HG03457 (cell line): ENCODE data around the gene PKD1L1.

Experiments used
- ATAC-seq: cut with Tn5 transposase; IDR thresholded peaks from one replicate; pipeline ENCODE4 v1.9.1; 2021; ENCODE audit warnings: moderate number of reproducible peaks; ENCODE audit not compliant: unreplicated experiment

PKD1L1 gene

DNA sequence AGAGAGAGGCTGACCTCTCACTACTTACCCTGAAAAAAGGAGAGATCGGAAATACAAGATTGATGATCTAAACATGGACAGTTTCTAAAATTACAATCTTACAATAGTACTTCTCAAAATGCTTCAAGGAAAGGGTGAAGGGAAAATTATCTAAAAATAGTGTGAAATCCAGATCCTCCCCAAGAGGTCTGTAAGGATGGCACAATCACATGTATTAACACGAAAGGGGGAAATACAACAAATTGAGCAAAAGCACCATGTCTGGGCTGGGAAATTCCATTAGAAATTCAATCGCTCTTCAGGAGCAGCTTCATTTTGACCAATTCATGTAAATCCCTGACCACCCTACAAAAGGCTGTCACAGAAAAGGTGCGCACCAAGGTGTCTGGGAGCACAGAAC is 67.0 kb downstream of the PKD1L1 start:
- ATAC-seq, result no peak

GRCh38 chr7:47878662-47879061 is 69.6 kb downstream of the PKD1L1 start:
- no peak for ATAC-seq

DNA sequence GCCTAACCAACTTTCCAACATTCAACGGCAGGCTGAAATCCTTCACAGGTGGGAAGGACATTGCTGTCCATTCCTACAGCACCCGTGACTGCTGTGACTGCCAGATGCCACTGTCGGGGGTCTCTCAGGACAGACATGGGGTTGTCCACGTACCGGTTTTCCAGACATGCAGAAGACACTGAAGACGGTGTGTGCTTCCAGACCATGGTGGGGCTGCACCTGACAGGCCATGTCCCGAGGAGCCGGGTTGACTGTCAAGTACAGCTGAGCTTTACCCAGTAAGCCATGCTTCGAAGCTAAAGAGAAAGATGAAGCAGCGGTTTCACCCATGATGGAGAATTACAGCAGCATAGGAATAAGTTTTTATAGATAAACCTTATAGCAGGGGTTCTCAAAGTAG is 70.9 kb downstream of the PKD1L1 start:
- no peak for ATAC-seq

GRCh38 chr7:47875998-47876744 is 72.1 kb downstream of the PKD1L1 start:
- no peak for ATAC-seq

DNA sequence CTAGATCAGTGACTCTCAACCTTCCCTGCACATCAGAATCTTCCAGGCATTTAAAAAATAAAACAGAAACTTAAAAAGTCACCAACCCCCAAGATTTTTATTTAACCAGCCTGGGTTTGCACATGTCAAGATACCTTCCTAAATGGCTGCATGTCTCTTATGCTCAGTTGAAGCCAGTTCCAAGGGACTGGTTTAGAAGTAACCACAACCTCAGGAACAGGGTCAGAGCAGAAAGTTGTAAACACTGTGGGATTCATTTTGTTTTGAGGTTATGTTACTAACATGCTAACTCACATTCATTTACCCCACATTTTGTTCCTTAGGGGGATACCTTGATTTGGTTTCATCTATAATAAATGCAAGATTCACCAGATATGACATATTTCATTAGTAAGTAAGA is 72.9 kb downstream of the PKD1L1 start:
- no peak for ATAC-seq

DNA sequence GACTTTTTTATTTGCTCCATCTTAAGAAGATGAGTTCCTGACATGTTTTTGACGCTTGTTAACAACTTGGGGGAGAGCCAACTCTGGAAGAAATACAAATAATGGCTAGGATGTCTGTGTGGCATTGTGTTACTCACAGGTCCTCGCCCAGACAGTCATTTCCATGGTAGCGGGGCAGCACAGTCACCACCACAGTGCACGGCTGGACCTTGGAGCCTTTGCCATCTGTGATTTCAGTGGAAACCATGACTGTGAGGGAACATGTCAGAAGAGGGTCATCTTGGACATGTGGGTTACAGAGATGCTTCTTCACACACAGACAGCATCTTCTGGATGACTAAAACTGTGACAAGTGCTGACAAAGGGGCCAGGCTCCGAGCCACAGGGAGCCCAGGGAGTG is 74.5 kb downstream of the PKD1L1 start:
- no peak for ATAC-seq

GRCh38 chr7:47867286-47867685 is 81.0 kb downstream of the PKD1L1 start:
- ATAC-seq, result no peak

GRCh38 chr7:47866120-47866519 is 82.1 kb downstream of the PKD1L1 start:
- ATAC-seq, result no peak

DNA sequence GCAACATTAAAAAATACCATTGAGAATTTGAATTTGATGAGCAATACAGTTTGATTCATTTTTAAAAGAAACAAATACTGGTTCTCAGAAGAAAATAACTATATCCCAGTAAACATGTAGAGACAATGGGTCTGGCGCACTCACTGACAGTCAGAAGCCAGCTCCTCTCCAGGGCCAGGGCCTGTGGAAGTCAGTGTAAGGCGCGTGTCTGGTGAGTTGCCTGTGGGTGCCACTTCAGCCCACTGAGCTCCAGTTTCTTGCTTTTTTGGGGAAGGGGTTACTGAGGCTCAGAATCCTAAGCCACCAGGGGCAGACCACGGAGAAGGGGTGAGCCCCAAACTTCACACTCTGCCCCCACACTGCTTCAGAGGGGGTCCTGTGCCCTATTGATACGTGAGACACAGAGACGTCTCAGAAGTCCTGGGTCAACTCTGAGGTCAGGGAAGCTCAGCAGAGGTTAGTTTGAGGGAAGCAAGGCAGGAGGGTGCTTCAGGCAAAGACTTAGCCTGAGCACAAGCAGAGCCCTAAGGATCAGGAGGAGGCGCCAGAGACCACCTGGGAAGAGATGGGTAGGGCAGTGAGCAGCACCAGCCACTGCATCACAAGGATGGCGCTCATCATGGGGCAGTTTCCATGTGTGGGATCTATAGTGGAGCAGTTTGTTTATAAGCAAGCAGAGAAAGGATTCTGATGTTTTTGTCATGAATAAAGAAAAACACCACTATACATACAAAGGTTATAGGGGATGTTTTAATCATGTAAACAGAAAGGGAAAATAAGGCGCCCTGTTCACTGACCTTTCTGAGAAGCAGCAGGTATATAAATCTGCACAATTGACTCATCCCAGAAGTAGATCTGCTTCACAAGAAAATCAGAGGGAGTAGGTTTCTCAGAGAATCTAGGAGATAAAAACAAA is 95.7 kb downstream of the PKD1L1 start:
- no peak for ATAC-seq

GRCh38 chr7:47847207-47847606 is 101.1 kb downstream of the PKD1L1 start:
- ATAC-seq, result no peak

GRCh38 chr7:47846138-47846836 is 102.0 kb downstream of the PKD1L1 start:
- no peak for ATAC-seq

DNA sequence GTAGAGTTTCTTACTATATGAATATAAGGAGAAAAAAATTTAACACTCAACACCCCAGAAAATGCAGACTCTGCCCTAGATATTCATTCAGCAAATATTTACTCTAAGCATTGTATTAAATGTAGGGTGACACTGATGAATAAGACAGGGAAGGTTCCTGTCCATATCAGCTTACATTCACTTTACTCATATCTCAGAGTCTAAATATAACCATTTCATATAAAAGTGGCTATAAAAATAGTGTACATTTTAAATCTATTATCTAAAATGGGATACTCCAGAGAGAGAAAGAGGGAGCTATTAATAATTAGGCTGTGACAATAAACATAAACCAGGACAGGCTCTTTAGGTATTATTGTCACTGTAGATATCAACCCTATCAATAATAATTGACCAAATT is 104.0 kb downstream of the PKD1L1 start:
- ATAC-seq, result no peak

- ATAC-seq, result no peak
Observed at GRCh38 chr7:47843291-47843690, 105.0 kb downstream of the PKD1L1 start.

GRCh38 chr7:47839381-47839780 is 108.9 kb downstream of the PKD1L1 start:
- no peak for ATAC-seq

GRCh38 chr7:47837826-47838225 is 110.4 kb downstream of the PKD1L1 start:
- ATAC-seq, result no peak

- no peak for ATAC-seq
Observed at GRCh38 chr7:47836503-47837202, 111.6 kb downstream of the PKD1L1 start.

GRCh38 chr7:47836080-47836479 is 112.2 kb downstream of the PKD1L1 start:
- ATAC-seq, result no peak

DNA sequence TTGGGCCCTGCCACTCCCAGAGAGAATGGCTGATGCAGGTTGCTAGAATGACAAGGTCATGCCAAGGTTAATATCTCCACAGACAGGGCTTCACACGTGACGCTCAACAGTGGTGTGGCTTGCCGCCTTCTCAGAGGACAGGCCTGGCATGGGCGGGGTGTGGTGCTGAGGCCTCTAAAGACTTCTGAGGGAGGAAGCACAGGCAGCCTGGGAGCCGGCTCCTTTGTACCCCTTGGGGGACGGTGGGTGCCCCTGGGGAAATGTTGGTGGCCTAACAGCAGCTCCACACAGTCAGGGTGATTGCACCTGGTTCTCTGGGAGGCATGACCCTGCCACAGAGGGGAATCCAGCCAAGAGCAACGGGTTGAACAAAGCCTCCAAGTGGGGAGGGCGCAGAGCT is 115.1 kb downstream of the PKD1L1 start:
- no peak for ATAC-seq

- no peak for ATAC-seq
Observed at GRCh38 chr7:47832105-47832715, 116.1 kb downstream of the PKD1L1 start.

DNA sequence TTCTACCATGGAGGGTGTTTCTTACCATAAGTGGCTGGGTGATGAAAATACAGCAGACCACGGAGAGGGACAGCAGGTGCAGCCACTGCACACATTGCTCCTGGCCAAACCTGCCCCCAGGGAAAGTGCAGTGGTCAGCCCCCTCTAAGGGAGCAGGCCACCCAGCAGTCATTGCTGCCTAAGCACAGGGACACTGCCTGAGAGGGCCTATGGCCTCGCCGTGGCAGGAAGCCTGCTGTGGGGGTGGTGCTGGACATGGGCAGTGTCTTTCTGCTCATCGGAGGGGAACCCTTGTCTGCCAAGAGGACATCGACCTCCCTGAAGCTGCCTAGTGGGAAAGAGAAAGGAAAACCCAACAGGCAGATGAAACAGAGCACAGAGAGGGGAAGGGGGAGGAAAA is 118.3 kb downstream of the PKD1L1 start:
- no peak for ATAC-seq

GRCh38 chr7:47827871-47828270 is 120.4 kb downstream of the PKD1L1 start:
- no peak for ATAC-seq
